ENCODE measurements around the gene TLE4. TPM values are rescaled to one million over a fixed set of nuclear protein-coding genes. Genes with fewer than 3 reads are reported as not detected.

The TLE4 gene
- total RNA-seq, 3 donors from 2014 or later (not counting 1 experiment from before 2014, with no cell fraction given), result 214 to 240 (median 220) TPM

- TF ChIP-seq CTCF (IDR thresholded peaks at IDR 0.05), result no peak
- no peak overlapping the region for H3K27ac ChIP-seq (ENCODE audit: low read length)
- Mint-ChIP-seq H3K36me3 (peaks cover 33% of the 10 kb centered on the region), H3K9me3 (no peaks in the 10 kb centered on the region), H3K4me3 (no peak overlapping the region), H3K27ac (no peak overlapping the region), H3K27me3 (ENCODE audit: low read depth in 2 of 2) (no peaks in the 10 kb centered on the region), H3K4me1 (peaks cover 0 to 7% of the 10 kb centered on the region in 2 donors)
- H3K9me3 ChIP-seq (ENCODE audit: control insufficient read depth, insufficient read depth, low read length), result no peaks in the 10 kb centered on the region
- WGBS (ENCODE audit: insufficient coverage), result 98% methylated on average over 11 of the region's 11 CpGs
- intact Hi-C loops (cut with micrococcal nuclease), result no loop called here
- DNase-seq, result no peak
- no peaks in the 10 kb centered on the region for H3K4me1 ChIP-seq (ENCODE audit: control insufficient read depth, insufficient read depth, low read length)
- ATAC-seq, result no peak
- peaks cover 91% of the 10 kb centered on the region for H3K36me3 ChIP-seq (ENCODE audit: control insufficient read depth, insufficient read depth, low read length)
- H3K4me3 ChIP-seq (ENCODE audit: low read length), result no peak overlapping the region
- no peaks in the 10 kb centered on the region for H3K27me3 ChIP-seq (ENCODE audit: control insufficient read depth, insufficient read depth, low read length)
Measured at GRCh38 chr9:79719989-79720388, 148.2 kb downstream of the TLE4 start.

GRCh38 chr9:79731171-79731890 is 159.6 kb downstream of the TLE4 start:
- H3K27ac Mint-ChIP-seq, result no peak overlapping the region
- intact Hi-C loops (cut with micrococcal nuclease), result no loop called here
- no peaks in the 10 kb centered on the region for H3K27me3 ChIP-seq (ENCODE audit: control insufficient read depth, insufficient read depth, low read length)
- H3K27ac ChIP-seq (ENCODE audit: low read length), result no peak overlapping the region
- H3K4me1 ChIP-seq (ENCODE audit: control insufficient read depth, insufficient read depth, low read length), result no peaks in the 10 kb centered on the region
- H3K4me3 Mint-ChIP-seq, result no peak overlapping the region
- peaks cover 12% of the 10 kb centered on the region for H3K36me3 ChIP-seq (ENCODE audit: control insufficient read depth, insufficient read depth, low read length)
- no peaks in the 10 kb centered on the region for H3K9me3 ChIP-seq (ENCODE audit: control insufficient read depth, insufficient read depth, low read length)
- peaks cover 0 to 4% of the 10 kb centered on the region in 2 donors for H3K9me3 Mint-ChIP-seq
- DNase-seq (no peak), ATAC-seq (no peak)
- H3K4me1 Mint-ChIP-seq, result peaks cover 0 to 6% of the 10 kb centered on the region in 2 donors
- 77% methylated on average over 8 of the region's 9 CpGs for WGBS (ENCODE audit: insufficient coverage)
- H3K36me3 Mint-ChIP-seq, result peaks cover 20% of the 10 kb centered on the region
- peaks cover 0 to 4% of the 10 kb centered on the region in 2 donors for H3K27me3 Mint-ChIP-seq (ENCODE audit: low read depth in 2 of 2)
- no peak overlapping the region for H3K4me3 ChIP-seq (ENCODE audit: low read length)
- TF ChIP-seq CTCF (IDR thresholded peaks at IDR 0.05), result no peak

DNA sequence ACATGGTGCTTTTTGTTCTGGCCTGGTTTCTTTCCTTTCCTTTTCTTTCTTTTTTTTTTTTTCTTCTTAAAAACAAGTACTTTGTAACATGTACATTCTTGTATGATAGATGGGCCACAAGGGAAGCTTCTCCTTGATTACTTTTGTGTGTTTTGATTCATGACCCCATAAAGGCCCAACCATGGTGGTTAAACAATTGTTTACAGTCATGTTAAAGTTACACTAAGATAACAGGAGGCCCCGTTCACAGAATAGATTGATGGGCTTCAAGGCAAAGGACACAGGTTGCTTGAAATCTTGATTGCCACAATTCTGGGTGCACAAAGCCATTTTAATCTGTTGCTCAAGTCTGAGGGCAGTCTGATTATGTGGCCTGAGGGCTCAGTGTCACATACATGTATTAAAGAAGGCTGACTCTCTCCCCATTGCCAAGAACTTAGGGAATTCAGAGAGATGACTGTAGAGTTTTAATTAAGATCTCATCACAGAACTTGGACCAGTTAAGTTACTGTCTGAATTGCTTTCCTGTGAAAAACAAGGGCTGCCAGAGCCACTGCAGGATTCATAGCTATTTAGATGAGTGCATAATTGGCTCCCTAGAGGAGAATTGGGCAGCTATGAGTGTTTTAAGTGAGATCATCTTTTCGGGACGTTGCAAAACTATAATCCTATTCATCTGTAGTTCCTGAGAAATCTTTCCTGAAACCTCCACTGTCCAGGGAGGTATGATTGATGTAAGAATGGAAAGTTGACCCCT is 163.4 kb downstream of the TLE4 start:
- 95% methylated on average over 1 of the region's 3 CpGs for WGBS (ENCODE audit: insufficient coverage)
- no peak overlapping the region for H3K4me3 Mint-ChIP-seq
- Histone ChIP-seq H3K27ac (ENCODE audit: low read length) (no peak overlapping the region), H3K9me3 (ENCODE audit: control insufficient read depth, insufficient read depth, low read length) (no peaks in the 10 kb centered on the region), H3K4me1 (ENCODE audit: control insufficient read depth, insufficient read depth, low read length) (no peaks in the 10 kb centered on the region), H3K4me3 (ENCODE audit: low read length) (no peak overlapping the region), H3K27me3 (ENCODE audit: control insufficient read depth, insufficient read depth, low read length) (no peaks in the 10 kb centered on the region), H3K36me3 (ENCODE audit: control insufficient read depth, insufficient read depth, low read length) (no peaks in the 10 kb centered on the region)
- intact Hi-C loops (cut with micrococcal nuclease), result no loop called here
- no peak overlapping the region for H3K27ac Mint-ChIP-seq
- H3K4me1 Mint-ChIP-seq, result no peaks in the 10 kb centered on the region
- DNase-seq, result no peak
- ATAC-seq, result no peak
- peaks cover 0 to 4% of the 10 kb centered on the region in 2 donors for H3K9me3 Mint-ChIP-seq
- peaks cover 1% of the 10 kb centered on the region for H3K36me3 Mint-ChIP-seq
- H3K27me3 Mint-ChIP-seq (ENCODE audit: low read depth in 2 of 2), result peaks cover 0 to 4% of the 10 kb centered on the region in 2 donors
- no peak for TF ChIP-seq CTCF (IDR thresholded peaks at IDR 0.05)

All from natural killer cell (primary cell).